ENCODE data around the gene NOL9. TPM values are rescaled to one million over a fixed set of nuclear protein-coding genes. Genes with fewer than 3 reads are reported as not detected.

The NOL9 gene
- total RNA-seq, 4 donors from 2014 or later: 17.9 to 30.9 (median 26.0) TPM

- H3K9me3 ChIP-seq: no peaks in the 10 kb centered on the region
- DNase-seq (ENCODE audit: low spot score in 2 of 2): no peak
- H3K4me3 ChIP-seq: no peak overlapping the region
- H3K27ac ChIP-seq: no peak overlapping the region
- peaks cover 0 to 65% (median 0%) of the 10 kb centered on the region in 3 donors for H3K36me3 ChIP-seq
- TF ChIP-seq CTCF (IDR thresholded peaks at IDR 0.05) (no peak), POLR2A (IDR thresholded peaks at IDR 0.05) (no peak), EP300 (IDR thresholded peaks at IDR 0.05) (no peak)
- peaks cover 0 to 5% (median 0%) of the 10 kb centered on the region in 4 donors for H3K4me1 ChIP-seq
- no peaks in the 10 kb centered on the region for H3K27me3 ChIP-seq
- WGBS, 2 donors: 72 to 86% methylated on average over 9 to 14 of the region's 33 CpGs
Measured at GRCh38 chr1:6473974-6474814, 80.1 kb downstream of the NOL9 start.

GRCh38 chr1:6473156-6473555 is 81.2 kb downstream of the NOL9 start:
- H3K4me1 ChIP-seq: peaks cover 0 to 5% (median 0%) of the 10 kb centered on the region in 4 donors
- no peak overlapping the region for H3K27ac ChIP-seq
- 90 to 100% methylated on average over 7 to 17 of the region's 18 CpGs for WGBS, 2 donors
- DNase-seq (ENCODE audit: low spot score in 2 of 2): no peak
- H3K36me3 ChIP-seq: peaks cover 0 to 76% (median 0%) of the 10 kb centered on the region in 3 donors
- no peaks in the 10 kb centered on the region for H3K9me3 ChIP-seq
- no peaks in the 10 kb centered on the region for H3K27me3 ChIP-seq
- TF ChIP-seq CTCF (IDR thresholded peaks at IDR 0.05): no peak
- no peak for TF ChIP-seq POLR2A (IDR thresholded peaks at IDR 0.05)
- no peak overlapping the region for H3K4me3 ChIP-seq

- Histone ChIP-seq H3K4me3 (no peak overlapping the region), H3K27ac (peak overlapping the region in 1 of 4 donors; percentile 51), H3K36me3 (peaks cover 0 to 81% (median 0%) of the 10 kb centered on the region in 3 donors), H3K4me1 (peaks cover 0 to 5% (median 0%) of the 10 kb centered on the region in 4 donors), H3K9me3 (no peaks in the 10 kb centered on the region), H3K27me3 (no peaks in the 10 kb centered on the region)
- TF ChIP-seq EP300 (IDR thresholded peaks at IDR 0.05) (no peak), CTCF (IDR thresholded peaks at IDR 0.05) (peak in 1 of 5 experiments; percentile 11)
- WGBS, 2 donors: 81 to 88% methylated on average over 10 of the region's 10 CpGs
- no peak for DNase-seq (ENCODE audit: low spot score in 2 of 2)
Measured at GRCh38 chr1:6472391-6472790, 81.9 kb downstream of the NOL9 start.

GRCh38 chr1:6471970-6472368 is 82.3 kb downstream of the NOL9 start:
- H3K9me3 ChIP-seq: no peaks in the 10 kb centered on the region
- H3K4me3 ChIP-seq: no peak overlapping the region
- H3K4me1 ChIP-seq: peaks cover 0 to 5% (median 0%) of the 10 kb centered on the region in 4 donors
- H3K36me3 ChIP-seq: peaks cover 0 to 84% (median 0%) of the 10 kb centered on the region in 3 donors
- TF ChIP-seq POLR2A (IDR thresholded peaks at IDR 0.05): no peak
- TF ChIP-seq CTCF (IDR thresholded peaks at IDR 0.05): no peak
- no peak for TF ChIP-seq EP300 (IDR thresholded peaks at IDR 0.05)
- no peaks in the 10 kb centered on the region for H3K27me3 ChIP-seq
- WGBS, 2 donors: 87 to 91% methylated on average over 6 to 7 of the region's 7 CpGs
- peak overlapping the region in 1 of 4 donors; percentile 51 for H3K27ac ChIP-seq
- DNase-seq (ENCODE audit: low spot score in 2 of 2): no peak

Small RNAs within 50 kb of the gene (small RNA-seq; reads per million reads assigned to genes)
- gene RNU6-731P: not detected

Other genes starting within 250 kb of the NOL9 start
- gene ACOT7, start 160.7 kb downstream of the NOL9 start, total RNA-seq: 10 to 100 TPM; 18.6 to 29.4 (median 23.2) TPM
- gene HES2, start 134.6 kb downstream of the NOL9 start, total RNA-seq: not detected
- gene ESPN, start 129.7 kb downstream of the NOL9 start, total RNA-seq: 1 to 10 TPM in 3 of 4 donors, under 1 TPM in 1; 0.60 to 6.1 (median 1.7) TPM
- 10 to 100 TPM; 32.3 to 79.8 (median 53.4) TPM for gene TNFRSF25, start 88.3 kb downstream of the NOL9 start, total RNA-seq
- gene PLEKHG5, start 62.8 kb downstream of the NOL9 start, total RNA-seq: 10 to 100 TPM; 25.6 to 40.8 (median 30.8) TPM
- gene TAS1R1, start 794 bp upstream of the NOL9 start, total RNA-seq: under 1 TPM in 2 of 4 donors, not detected in 2; 0.22 to 0.78 TPM
- gene ZBTB48, start 25.5 kb upstream of the NOL9 start, total RNA-seq: 10 to 100 TPM; 27.5 to 41.1 (median 33.6) TPM
- gene KLHL21, start 48.4 kb upstream of the NOL9 start, total RNA-seq: 10 to 100 TPM; 59.4 to 79.2 (median 72.5) TPM
- gene PHF13, start 59.2 kb upstream of the NOL9 start, total RNA-seq: 10 to 100 TPM; 12.9 to 17.7 (median 15.7) TPM
- 10 to 100 TPM; 35.0 to 39.8 (median 37.1) TPM for gene THAP3, start 70.4 kb upstream of the NOL9 start, total RNA-seq
- gene DNAJC11, start 147.3 kb upstream of the NOL9 start, total RNA-seq: 10 to 100 TPM; 24.9 to 36.9 (median 31.7) TPM
- 100 to 1,000 TPM in 2 of 4 donors, 10 to 100 TPM in 2; 41.8 to 104 (median 87.2) TPM for gene CAMTA1, start 230.9 kb upstream of the NOL9 start, total RNA-seq

All from tibial nerve (tissue), 4 donors.